HL-60 (cell line): ENCODE results near the gene VWA8.

Experiments
- DNase-seq, 2 experiments: peaks; one replicate each; pipeline ENCODE4 v3.0.0-alpha.2; 2010 to 2020; ENCODE audit warnings: low read depth in 1 of 2, low spot score in 1 of 2
- H3K27ac ChIP-seq: fragments of 250-450 bp; sonication (Bioruptor Pico); replicated peaks from 2 replicates; pipeline ENCODE4 v1.5.1; 2020; ENCODE audit warnings: mild to moderate bottlenecking, moderate library complexity
- H3K27me3 ChIP-seq: fragments of 250-450 bp; sonication (Bioruptor Pico); 2 replicates; pipeline ENCODE4 v1.5.1; 2021; ENCODE audit warnings: mild to moderate bottlenecking, moderate library complexity; ENCODE audit not compliant: insufficient read depth, poor library complexity, severe bottlenecking
- H3K4me3 ChIP-seq: replicated peaks from 2 replicates; pipeline ENCODE4 v1.5.1; 2011; ENCODE audit warnings: mild to moderate bottlenecking, control low read depth, low read length; ENCODE audit not compliant: insufficient read depth
- CTCF ChIP-seq: IDR thresholded peaks from one replicate; pipeline ENCODE4 v1.5.1; 2011; ENCODE audit warnings: low read length, control low read depth, inconsistent platforms; ENCODE audit not compliant: insufficient read depth
- GABPA ChIP-seq: IDR thresholded peaks from 2 replicates; pipeline ENCODE4 v1.6.1; 2012; ENCODE audit warnings: low read depth
- POLR2AphosphoS5 ChIP-seq: IDR thresholded peaks from 2 replicates; pipeline ENCODE4 v1.6.1; 2012; ENCODE audit warnings: low read depth
- REST ChIP-seq: IDR thresholded peaks from 2 replicates; pipeline ENCODE4 v1.6.1; 2012; ENCODE audit warnings: low read depth; ENCODE audit not compliant: insufficient replicate concordance
- SPI1 ChIP-seq: IDR thresholded peaks from 2 replicates; pipeline ENCODE4 v1.6.1; 2012; ENCODE audit warnings: low read depth, mild to moderate bottlenecking, borderline replicate concordance

VWA8 gene

GRCh38 chr13:41833201-41833600 lies 127.7 kb downstream of the VWA8 start:
- no peak overlapping the region for H3K27ac ChIP-seq
- DNase-seq = no peak
- no peak overlapping the region for H3K4me3 ChIP-seq

GRCh38 chr13:41827507-41828213 lies 133.2 kb downstream of the VWA8 start:
- no peak for TF ChIP-seq GABPA
- no peak for TF ChIP-seq CTCF
- TF ChIP-seq SPI1 = no peak
- no peak for TF ChIP-seq POLR2AphosphoS5
- TF ChIP-seq REST = no peak
- no peak overlapping the region for H3K4me3 ChIP-seq
- H3K27ac ChIP-seq = no peak overlapping the region
- no peak for DNase-seq
- no peaks in the 10 kb centered on the region for H3K27me3 ChIP-seq

More at GRCh38 chr13:41833201-41833600, 127.7 kb downstream of the VWA8 start:
- no peaks in the 10 kb centered on the region for H3K27me3 ChIP-seq
- TF ChIP-seq REST = no peak
- no peak for TF ChIP-seq POLR2AphosphoS5
- TF ChIP-seq SPI1 = no peak
- TF ChIP-seq GABPA = no peak
- TF ChIP-seq CTCF = no peak

- Histone ChIP-seq H3K27me3 (no peaks in the 10 kb centered on the region), H3K4me3 (no peak overlapping the region), H3K27ac (no peak overlapping the region)
- DNase-seq = no peak
- TF ChIP-seq SPI1 (no peak), POLR2AphosphoS5 (no peak), GABPA (no peak), REST (no peak), CTCF (no peak)
Measured at GRCh38 chr13:41825691-41826090, 135.2 kb downstream of the VWA8 start.
